ENCODE results near the gene ATG10. TPM values are rescaled to one million over a fixed set of nuclear protein-coding genes. Genes with fewer than 3 reads are reported as not detected.

The ATG10 gene
- total RNA-seq, 2 experiments from 2014 or later, result 9.3 to 13.3 TPM

GRCh38 chr5:82158755-82159413 lies 187.1 kb downstream of the ATG10 start:
- no peaks in the 10 kb centered on the region for H3K27me3 Mint-ChIP-seq
- no peak overlapping the region for H3K27ac Mint-ChIP-seq
- H3K4me1 Mint-ChIP-seq, result peaks cover 2% of the 10 kb centered on the region
- H3K36me3 Mint-ChIP-seq, result no peaks in the 10 kb centered on the region
- H3K9me3 Mint-ChIP-seq (ENCODE audit: low read depth), result no peaks in the 10 kb centered on the region
- ATAC-seq (no peak), DNase-seq (no peak)
- H3K4me3 Mint-ChIP-seq, result no peak overlapping the region
- CTCF ChIA-PET, result no interaction called here

- H3K9me3 Mint-ChIP-seq (ENCODE audit: low read depth), result no peaks in the 10 kb centered on the region
- ATAC-seq (no peak), DNase-seq (no peak)
- CTCF ChIA-PET, result no interaction called here
- H3K27me3 Mint-ChIP-seq, result no peaks in the 10 kb centered on the region
- peaks cover 2% of the 10 kb centered on the region for H3K4me1 Mint-ChIP-seq
- no peak overlapping the region for H3K4me3 Mint-ChIP-seq
- H3K36me3 Mint-ChIP-seq, result no peaks in the 10 kb centered on the region
- H3K27ac Mint-ChIP-seq, result no peak overlapping the region
Measured at GRCh38 chr5:82160948-82161347, 189.1 kb downstream of the ATG10 start.

- no peak overlapping the region for H3K4me3 Mint-ChIP-seq
- ATAC-seq (no peak), DNase-seq (no peak)
- CTCF ChIA-PET, result no interaction called here
- H3K36me3 Mint-ChIP-seq, result no peaks in the 10 kb centered on the region
- peaks cover 2% of the 10 kb centered on the region for H3K4me1 Mint-ChIP-seq
- H3K27ac Mint-ChIP-seq, result no peak overlapping the region
- H3K9me3 Mint-ChIP-seq (ENCODE audit: low read depth), result no peaks in the 10 kb centered on the region
- no peaks in the 10 kb centered on the region for H3K27me3 Mint-ChIP-seq
Measured at GRCh38 chr5:82162573-82162972, 190.8 kb downstream of the ATG10 start.

GRCh38 chr5:82163452-82164175 lies 191.8 kb downstream of the ATG10 start:
- ATAC-seq (no peak), DNase-seq (no peak)
- Mint-ChIP-seq H3K27me3 (no peaks in the 10 kb centered on the region), H3K4me3 (no peak overlapping the region), H3K27ac (no peak overlapping the region), H3K9me3 (ENCODE audit: low read depth) (no peaks in the 10 kb centered on the region), H3K36me3 (no peaks in the 10 kb centered on the region), H3K4me1 (peaks cover 2% of the 10 kb centered on the region)
- CTCF ChIA-PET, result interaction anchor here (1.2 to 1.7 kb wide), 3 partner anchors 10 to 657 kb away, joined by 3 to 5 read pairs (median 4); no protein-coding TSS in a partner anchor

GRCh38 chr5:82164176-82164976 lies 192.6 kb downstream of the ATG10 start:
- CTCF ChIA-PET, result interaction anchor here (0.9 to 1.7 kb wide), 7 partner anchors 9 to 739 kb away, joined by 3 to 5 read pairs (median 4); no protein-coding TSS in a partner anchor
- Mint-ChIP-seq H3K4me3 (no peak overlapping the region), H3K36me3 (no peaks in the 10 kb centered on the region), H3K4me1 (peaks cover 2% of the 10 kb centered on the region), H3K27ac (no peak overlapping the region), H3K9me3 (ENCODE audit: low read depth) (no peaks in the 10 kb centered on the region), H3K27me3 (no peaks in the 10 kb centered on the region)
- ATAC-seq, result no peak
- DNase-seq, result no peak

GRCh38 chr5:82164977-82165713 lies 193.3 kb downstream of the ATG10 start:
- ATAC-seq (no peak), DNase-seq (no peak)
- H3K36me3 Mint-ChIP-seq, result no peaks in the 10 kb centered on the region
- no peaks in the 10 kb centered on the region for H3K27me3 Mint-ChIP-seq
- H3K4me1 Mint-ChIP-seq, result peaks cover 2% of the 10 kb centered on the region
- H3K27ac Mint-ChIP-seq, result no peak overlapping the region
- no peaks in the 10 kb centered on the region for H3K9me3 Mint-ChIP-seq (ENCODE audit: low read depth)
- CTCF ChIA-PET, result interaction anchor here (0.5 to 1.7 kb wide), 15 partner anchors 8 to 740 kb away, joined by 3 to 7 read pairs (median 4); partner anchors contain the start of gene SSBP2
- H3K4me3 Mint-ChIP-seq, result no peak overlapping the region

GRCh38 chr5:82165740-82166530 lies 194.1 kb downstream of the ATG10 start:
- peak; percentile 87 for ATAC-seq
- CTCF ChIA-PET, result interaction anchor here (0.5 to 1.5 kb wide), 11 partner anchors 11 to 741 kb away, joined by 3 to 7 read pairs (median 4); partner anchors contain the start of gene SSBP2
- DNase-seq, result peak; percentile 44
- Mint-ChIP-seq H3K4me1 (peaks cover 2% of the 10 kb centered on the region), H3K36me3 (no peaks in the 10 kb centered on the region), H3K9me3 (ENCODE audit: low read depth) (no peaks in the 10 kb centered on the region), H3K27me3 (no peaks in the 10 kb centered on the region), H3K27ac (no peak overlapping the region), H3K4me3 (no peak overlapping the region)

- ATAC-seq (no peak), DNase-seq (no peak)
- Mint-ChIP-seq H3K9me3 (ENCODE audit: low read depth) (no peaks in the 10 kb centered on the region), H3K27me3 (no peaks in the 10 kb centered on the region), H3K4me3 (no peak overlapping the region), H3K4me1 (peaks cover 2% of the 10 kb centered on the region), H3K27ac (no peak overlapping the region), H3K36me3 (no peaks in the 10 kb centered on the region)
- CTCF ChIA-PET, result interaction anchor here (1.3 to 1.8 kb wide), 2 partner anchors 58 to 60 kb away, joined by 3 to 5 read pairs; no protein-coding TSS in a partner anchor
Measured at GRCh38 chr5:82167372-82167935, 195.6 kb downstream of the ATG10 start.

GRCh38 chr5:82168294-82168693 lies 196.5 kb downstream of the ATG10 start:
- no peaks in the 10 kb centered on the region for H3K27me3 Mint-ChIP-seq
- no peaks in the 10 kb centered on the region for H3K36me3 Mint-ChIP-seq
- CTCF ChIA-PET, result interaction anchor here (1.3 to 1.8 kb wide), 2 partner anchors 57 to 59 kb away, joined by 3 to 5 read pairs; no protein-coding TSS in a partner anchor
- H3K4me1 Mint-ChIP-seq, result peaks cover 2% of the 10 kb centered on the region
- no peak overlapping the region for H3K4me3 Mint-ChIP-seq
- no peak overlapping the region for H3K27ac Mint-ChIP-seq
- ATAC-seq (no peak), DNase-seq (no peak)
- no peaks in the 10 kb centered on the region for H3K9me3 Mint-ChIP-seq (ENCODE audit: low read depth)

GRCh38 chr5:82169892-82170291 lies 198.1 kb downstream of the ATG10 start:
- CTCF ChIA-PET, result interaction anchor here (0.7 kb wide), 1 partner anchor 87 kb away, joined by 3 read pairs; no protein-coding TSS in a partner anchor
- ATAC-seq, result no peak
- no peaks in the 10 kb centered on the region for H3K9me3 Mint-ChIP-seq (ENCODE audit: low read depth)
- no peaks in the 10 kb centered on the region for H3K36me3 Mint-ChIP-seq
- DNase-seq, result no peak
- no peak overlapping the region for H3K27ac Mint-ChIP-seq
- no peaks in the 10 kb centered on the region for H3K27me3 Mint-ChIP-seq
- peaks cover 9% of the 10 kb centered on the region for H3K4me1 Mint-ChIP-seq
- H3K4me3 Mint-ChIP-seq, result no peak overlapping the region

GRCh38 chr5:82174128-82174918 lies 202.5 kb downstream of the ATG10 start:
- Mint-ChIP-seq H3K4me1 (peaks cover 9% of the 10 kb centered on the region), H3K36me3 (peaks cover 3% of the 10 kb centered on the region), H3K9me3 (ENCODE audit: low read depth) (no peaks in the 10 kb centered on the region), H3K4me3 (no peak overlapping the region), H3K27me3 (no peaks in the 10 kb centered on the region), H3K27ac (peak overlapping the region; percentile 7)
- peak; percentile 72 for ATAC-seq
- peak; percentile 78 for DNase-seq
- CTCF ChIA-PET, result no interaction called here
